NCI-H1105 treated with DMSO at 0.1 percent for 48 hours (cell line): ENCODE data around the gene NOTCH2.

Experiments
- DNase-seq: peaks from one replicate; lab custom pipeline; 2025; lab: John Stamatoyannopoulos, UW

The NOTCH2 gene

GRCh38 chr1:119874186-119874585, 195.3 kb downstream of the NOTCH2 start:
- DNase-seq, result no peak

GRCh38 chr1:119873135-119874015, 196.1 kb downstream of the NOTCH2 start:
- DNase-seq, result no peak

GRCh38 chr1:119871881-119872280, 197.6 kb downstream of the NOTCH2 start:
- no peak for DNase-seq

- DNase-seq, result peak; percentile 64
These were observed 198.4 kb downstream of the NOTCH2 start for GRCh38 chr1:119870917-119871596.

GRCh38 chr1:119869995-119870394, 199.5 kb downstream of the NOTCH2 start:
- DNase-seq, result no peak

GRCh38 chr1:119868176-119868575, 201.3 kb downstream of the NOTCH2 start:
- DNase-seq, result no peak

GRCh38 chr1:119866451-119866850, 203.0 kb downstream of the NOTCH2 start:
- DNase-seq, result no peak

GRCh38 chr1:119865627-119866026, 203.8 kb downstream of the NOTCH2 start:
- no peak for DNase-seq

GRCh38 chr1:119862276-119862675, 207.2 kb downstream of the NOTCH2 start:
- DNase-seq, result no peak
